Endothelial cell (in vitro differentiated cells): ENCODE data around the gene BRAP. TPM values are rescaled to one million over a fixed set of nuclear protein-coding genes. Genes with fewer than 3 reads are reported as not detected.

Experiments used
- DNase-seq: peaks from one replicate; pipeline ENCODE4 v3.0.0; 2021; ENCODE audit warnings: low spot score
- H3K27ac Mint-ChIP-seq: one replicate; pipeline ENCODE4 v1.8.0; 2021; ENCODE audit warnings: mixed read lengths, inconsistent platforms; ENCODE audit not compliant: unreplicated experiment
- H3K27me3 Mint-ChIP-seq: one replicate; pipeline ENCODE4 v1.8.0; 2021; ENCODE audit warnings: mild to moderate bottlenecking, moderate library complexity, mixed read lengths, inconsistent platforms; ENCODE audit not compliant: unreplicated experiment
- H3K36me3 Mint-ChIP-seq: one replicate; pipeline ENCODE4 v1.8.0; 2021; ENCODE audit warnings: mild to moderate bottlenecking, low read depth, mixed read lengths, inconsistent platforms; ENCODE audit not compliant: unreplicated experiment
- H3K4me1 Mint-ChIP-seq: one replicate; pipeline ENCODE4 v1.8.0; 2021; ENCODE audit warnings: mild to moderate bottlenecking, mixed read lengths, inconsistent platforms; ENCODE audit not compliant: unreplicated experiment
- H3K4me3 Mint-ChIP-seq: one replicate; pipeline ENCODE4 v1.8.0; 2021; ENCODE audit warnings: mild to moderate bottlenecking, mixed read lengths, inconsistent platforms; ENCODE audit not compliant: unreplicated experiment
- H3K9me3 Mint-ChIP-seq: one replicate; pipeline ENCODE4 v1.8.0; 2021; ENCODE audit warnings: mixed read lengths, inconsistent platforms; ENCODE audit not compliant: unreplicated experiment
- total RNA-seq: library from RNA; stranded (reverse); fragmentation: NEBNext Ultra II Directional; extraction: Animal tissue kit (Norgen Biotek cat#: 25700); gene quantifications from one replicate; pipeline ENCODE4 v1.2.1, GENCODE V29; 2021; ENCODE audit not compliant: unreplicated experiment
- TF ChIP-seq, protein P1 (sequence below): fragments of 200-600 bp; sonication (generic); IDR thresholded peaks from one replicate; pipeline ENCODE4 v1.5.0; 2021; ENCODE audit warnings: antibody characterized with exemption; ENCODE audit not compliant: unreplicated experiment

BRAP gene
- total RNA-seq, 1 donor from 2014 or later = 22.0 TPM

DNA sequence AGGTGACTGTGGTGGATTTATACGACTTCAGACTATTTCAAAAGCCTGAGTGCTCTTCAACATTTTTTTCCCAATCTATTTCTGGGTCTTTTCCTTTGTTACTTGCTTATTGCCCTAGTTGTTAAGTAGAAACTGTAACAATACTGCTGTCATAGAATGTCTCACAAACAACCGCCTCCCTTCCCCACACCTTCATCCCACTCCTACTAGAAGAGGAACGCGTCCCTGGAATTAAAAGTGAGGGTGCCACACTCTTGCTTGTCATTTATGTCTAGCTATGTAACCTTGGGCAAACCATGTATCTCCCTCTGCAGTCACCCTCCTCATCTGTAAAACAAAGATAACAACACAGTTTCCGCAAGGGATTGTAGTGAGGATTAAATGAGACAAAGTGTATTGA is 8.6 kb downstream of the BRAP start:
- no peaks in the 10 kb centered on the region for H3K4me1 Mint-ChIP-seq
- H3K27me3 Mint-ChIP-seq = peaks cover 2% of the 10 kb centered on the region
- H3K27ac Mint-ChIP-seq = no peak overlapping the region
- peaks cover 11% of the 10 kb centered on the region for H3K36me3 Mint-ChIP-seq
- H3K9me3 Mint-ChIP-seq = no peaks in the 10 kb centered on the region
- TF ChIP-seq, protein P1, sequence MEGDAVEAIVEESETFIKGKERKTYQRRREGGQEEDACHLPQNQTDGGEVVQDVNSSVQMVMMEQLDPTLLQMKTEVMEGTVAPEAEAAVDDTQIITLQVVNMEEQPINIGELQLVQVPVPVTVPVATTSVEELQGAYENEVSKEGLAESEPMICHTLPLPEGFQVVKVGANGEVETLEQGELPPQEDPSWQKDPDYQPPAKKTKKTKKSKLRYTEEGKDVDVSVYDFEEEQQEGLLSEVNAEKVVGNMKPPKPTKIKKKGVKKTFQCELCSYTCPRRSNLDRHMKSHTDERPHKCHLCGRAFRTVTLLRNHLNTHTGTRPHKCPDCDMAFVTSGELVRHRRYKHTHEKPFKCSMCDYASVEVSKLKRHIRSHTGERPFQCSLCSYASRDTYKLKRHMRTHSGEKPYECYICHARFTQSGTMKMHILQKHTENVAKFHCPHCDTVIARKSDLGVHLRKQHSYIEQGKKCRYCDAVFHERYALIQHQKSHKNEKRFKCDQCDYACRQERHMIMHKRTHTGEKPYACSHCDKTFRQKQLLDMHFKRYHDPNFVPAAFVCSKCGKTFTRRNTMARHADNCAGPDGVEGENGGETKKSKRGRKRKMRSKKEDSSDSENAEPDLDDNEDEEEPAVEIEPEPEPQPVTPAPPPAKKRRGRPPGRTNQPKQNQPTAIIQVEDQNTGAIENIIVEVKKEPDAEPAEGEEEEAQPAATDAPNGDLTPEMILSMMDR = no peak
- H3K4me3 Mint-ChIP-seq = no peak overlapping the region
- no peak for DNase-seq

DNA sequence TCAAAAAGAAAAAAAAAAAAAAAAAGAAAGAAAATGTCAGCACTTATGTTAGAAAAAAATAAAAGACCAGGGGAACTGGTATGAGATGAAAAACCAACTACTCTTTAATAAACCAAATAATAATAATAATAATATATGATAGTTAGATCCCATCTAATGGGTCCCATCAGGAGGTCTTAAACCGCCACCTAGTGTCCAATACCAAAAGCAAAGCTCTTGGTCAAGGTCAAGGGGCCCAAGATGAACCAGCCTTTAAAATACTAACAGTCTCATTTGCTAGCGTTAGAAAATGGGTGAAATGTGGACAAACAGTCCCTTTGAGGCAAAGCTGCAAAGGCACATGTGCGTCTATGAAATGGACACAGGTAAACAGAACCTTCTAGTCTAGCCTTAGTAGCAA is 12.3 kb downstream of the BRAP start:
- Mint-ChIP-seq H3K9me3 (no peaks in the 10 kb centered on the region), H3K4me3 (no peak overlapping the region)
- DNase-seq = no peak

DNA sequence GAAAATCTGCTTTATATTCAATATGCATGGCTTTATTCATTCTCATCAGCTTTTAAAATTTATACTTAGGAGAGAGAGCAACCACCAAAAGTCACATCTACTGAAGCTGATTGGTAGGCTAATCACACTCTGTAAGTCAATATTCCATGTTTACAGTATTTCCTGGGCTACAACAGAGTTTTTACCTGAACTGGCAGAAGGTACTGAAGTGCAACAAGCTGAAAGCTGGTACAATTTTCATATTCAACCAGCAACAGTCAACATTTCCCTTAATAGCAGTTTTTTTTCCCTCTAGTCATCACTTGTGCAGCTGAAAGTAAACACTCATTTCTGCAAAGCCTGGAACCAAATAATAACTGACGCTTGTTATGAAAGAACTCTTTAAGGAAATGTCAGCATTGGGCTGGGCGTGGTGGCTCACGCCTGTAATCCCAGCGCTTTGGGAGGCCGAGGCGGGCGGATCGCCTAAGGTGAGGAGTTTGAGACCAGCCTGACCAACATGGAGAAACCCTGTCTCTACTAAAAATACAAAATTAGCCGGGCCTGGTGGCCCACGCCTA is 12.9 kb downstream of the BRAP start:
- Mint-ChIP-seq H3K9me3 (no peaks in the 10 kb centered on the region), H3K27me3 (no peaks in the 10 kb centered on the region), H3K4me3 (no peak overlapping the region), H3K4me1 (no peaks in the 10 kb centered on the region), H3K27ac (no peak overlapping the region), H3K36me3 (peaks cover 17% of the 10 kb centered on the region)
- TF ChIP-seq, protein P1 = no peak
- DNase-seq = no peak

More for the DNA sequence above, 12.3 kb downstream of the BRAP start:
- peaks cover 17% of the 10 kb centered on the region for H3K36me3 Mint-ChIP-seq
- TF ChIP-seq, protein P1 = no peak
- no peak overlapping the region for H3K27ac Mint-ChIP-seq
- H3K27me3 Mint-ChIP-seq = peaks cover 2% of the 10 kb centered on the region
- no peaks in the 10 kb centered on the region for H3K4me1 Mint-ChIP-seq

DNA sequence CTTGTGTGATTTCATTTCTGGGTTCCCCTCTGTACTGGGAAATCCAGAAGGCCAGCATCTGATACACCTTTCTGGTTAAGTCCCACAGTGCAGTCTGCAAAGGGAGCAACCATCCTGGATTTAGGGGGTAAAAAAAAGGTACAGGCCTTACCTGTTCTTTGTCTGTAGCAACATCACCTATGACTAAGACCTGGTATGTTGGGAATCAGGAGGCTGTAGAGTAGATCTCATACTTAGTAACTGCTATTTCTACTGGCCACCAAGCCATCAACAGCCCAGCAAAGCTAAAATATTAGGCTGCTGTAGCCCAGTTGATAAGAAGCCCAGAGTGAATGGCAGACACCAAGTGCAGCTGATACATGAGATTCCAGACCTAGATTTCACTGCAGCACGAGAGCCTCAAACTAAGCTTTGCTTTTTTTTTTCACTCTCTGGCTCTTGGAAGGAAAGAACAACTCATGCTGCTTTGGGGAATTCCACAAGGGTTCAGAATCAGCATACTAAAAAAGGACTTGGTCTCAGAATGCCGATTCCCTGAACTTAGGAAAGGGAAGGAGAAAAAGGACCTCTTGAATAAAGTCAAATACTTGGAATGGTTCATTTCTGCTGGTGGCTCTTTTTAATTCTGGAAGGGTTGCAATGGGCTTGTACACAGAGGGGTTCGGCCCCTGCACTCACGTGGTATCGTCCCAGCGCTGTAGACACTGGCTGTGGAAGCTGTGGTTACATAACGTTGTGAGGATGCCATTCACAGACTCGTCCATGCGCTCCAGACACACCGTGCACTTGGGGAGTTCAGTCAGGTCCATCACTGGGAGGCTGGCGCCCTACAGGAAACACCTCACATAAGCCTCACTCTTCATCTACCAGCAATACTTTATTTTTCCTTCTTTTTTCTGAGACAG is 20.5 kb downstream of the BRAP start:
- Mint-ChIP-seq H3K27me3 (no peaks in the 10 kb centered on the region), H3K4me1 (no peaks in the 10 kb centered on the region), H3K9me3 (no peaks in the 10 kb centered on the region), H3K27ac (no peak overlapping the region), H3K36me3 (peaks cover 24% of the 10 kb centered on the region), H3K4me3 (no peak overlapping the region)
- TF ChIP-seq, protein P1 = no peak
- no peak for DNase-seq

DNA sequence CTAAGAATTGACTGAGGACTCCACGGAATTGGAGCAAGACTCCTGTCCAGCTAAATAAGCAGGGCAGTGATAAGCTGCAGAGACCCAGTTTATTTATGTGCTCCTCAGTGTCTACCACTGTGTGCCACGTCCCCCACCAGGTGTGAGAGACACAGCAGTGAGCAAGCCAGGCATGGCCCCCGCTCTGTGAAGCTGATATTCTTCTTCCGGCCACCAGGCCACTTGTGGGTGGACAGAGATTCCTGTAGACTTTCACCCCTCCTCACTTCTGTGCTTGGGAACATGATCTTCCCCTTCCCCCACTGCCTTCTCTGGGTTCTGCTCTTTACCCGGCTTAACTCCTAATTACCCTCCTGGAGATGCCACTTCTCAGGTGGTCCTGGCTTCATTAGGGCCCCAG is 21.3 kb downstream of the BRAP start:
- Mint-ChIP-seq H3K4me3 (no peak overlapping the region), H3K27me3 (no peaks in the 10 kb centered on the region), H3K27ac (no peak overlapping the region), H3K36me3 (peaks cover 17% of the 10 kb centered on the region), H3K9me3 (no peaks in the 10 kb centered on the region), H3K4me1 (no peaks in the 10 kb centered on the region)
- TF ChIP-seq, protein P1 = no peak
- no peak for DNase-seq
